ENCODE measurements around the gene FAM184B. TPM values are rescaled to one million over a fixed set of nuclear protein-coding genes. Genes with fewer than 3 reads are reported as not detected.

FAM184B gene
- total RNA-seq, 2 donors from 2014 or later, result 0.19 to 0.94 TPM

- no peak for DNase-seq
- no peaks in the 10 kb centered on the region for H3K9me3 ChIP-seq
- no peaks in the 10 kb centered on the region for H3K27me3 ChIP-seq
- H3K4me1 ChIP-seq, result no peaks in the 10 kb centered on the region
- H3K27ac ChIP-seq, result no peak overlapping the region
- no peak overlapping the region for H3K9ac ChIP-seq (ENCODE audit: low read depth in 2 of 2, low read length in 2 of 2)
- TF ChIP-seq CTCF (IDR thresholded peaks at IDR 0.05), result no peak
- intact Hi-C loops (cut with DNase I), result no loop called here
- no peaks in the 10 kb centered on the region for H3K36me3 ChIP-seq
- H3K4me3 ChIP-seq, result no peak overlapping the region
These were observed 54.5 kb downstream of the FAM184B start for GRCh38 chr4:17726911-17727310.

GRCh38 chr4:17723648-17724047 lies 57.8 kb downstream of the FAM184B start:
- Histone ChIP-seq H3K9ac (ENCODE audit: low read depth in 2 of 2, low read length in 2 of 2) (no peak overlapping the region), H3K9me3 (no peaks in the 10 kb centered on the region), H3K27ac (no peak overlapping the region), H3K36me3 (no peaks in the 10 kb centered on the region), H3K4me1 (no peaks in the 10 kb centered on the region), H3K27me3 (no peaks in the 10 kb centered on the region), H3K4me3 (no peak overlapping the region)
- intact Hi-C loops (cut with DNase I), result no loop called here
- TF ChIP-seq CTCF (IDR thresholded peaks at IDR 0.05), result no peak
- no peak for DNase-seq

DNA sequence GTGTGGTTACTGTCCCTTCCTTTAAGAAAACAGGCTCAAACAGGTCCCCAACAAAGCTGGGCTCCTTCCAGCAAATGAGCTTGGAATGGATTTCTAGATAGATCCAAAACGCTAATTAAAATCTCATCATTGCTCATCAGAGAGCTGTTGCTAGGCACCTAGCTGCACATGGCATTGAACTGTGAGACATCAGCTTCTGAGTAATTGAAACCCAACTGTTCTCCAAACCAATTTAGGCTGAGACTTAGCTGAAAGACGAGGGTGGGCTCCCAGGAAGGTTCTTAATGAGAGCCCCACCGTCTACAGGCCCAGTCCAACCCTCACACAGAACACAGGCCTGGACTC lies 59.1 kb downstream of the FAM184B start:
- Histone ChIP-seq H3K9me3 (no peaks in the 10 kb centered on the region), H3K27ac (no peak overlapping the region), H3K4me1 (no peaks in the 10 kb centered on the region), H3K36me3 (no peaks in the 10 kb centered on the region), H3K9ac (ENCODE audit: low read depth in 2 of 2, low read length in 2 of 2) (no peak overlapping the region), H3K4me3 (no peak overlapping the region), H3K27me3 (no peaks in the 10 kb centered on the region)
- DNase-seq, result no peak
- no peak for TF ChIP-seq CTCF (IDR thresholded peaks at IDR 0.05)
- intact Hi-C loops (cut with DNase I), result no loop called here

- Histone ChIP-seq H3K9ac (ENCODE audit: low read depth in 2 of 2, low read length in 2 of 2) (no peak overlapping the region), H3K9me3 (no peaks in the 10 kb centered on the region), H3K27ac (no peak overlapping the region), H3K36me3 (no peaks in the 10 kb centered on the region), H3K27me3 (no peaks in the 10 kb centered on the region), H3K4me3 (no peak overlapping the region), H3K4me1 (no peaks in the 10 kb centered on the region)
- intact Hi-C loops (cut with DNase I), result no loop called here
- TF ChIP-seq CTCF (IDR thresholded peaks at IDR 0.05), result no peak
- DNase-seq, result no peak
These were observed 59.7 kb downstream of the FAM184B start for GRCh38 chr4:17721496-17722355.

- Histone ChIP-seq H3K4me1 (no peaks in the 10 kb centered on the region), H3K36me3 (no peaks in the 10 kb centered on the region), H3K9ac (ENCODE audit: low read depth in 2 of 2, low read length in 2 of 2) (no peak overlapping the region), H3K9me3 (no peaks in the 10 kb centered on the region), H3K4me3 (no peak overlapping the region), H3K27ac (no peak overlapping the region), H3K27me3 (no peaks in the 10 kb centered on the region)
- TF ChIP-seq CTCF (IDR thresholded peaks at IDR 0.05), result no peak
- intact Hi-C loops (cut with DNase I), result no loop called here
- DNase-seq, result no peak
These were observed 62.3 kb downstream of the FAM184B start for GRCh38 chr4:17719106-17719505.
